H9 (cell line): ENCODE results near the gene FOXB2. TPM values are rescaled to one million over a fixed set of nuclear protein-coding genes. Genes with fewer than 3 reads are reported as not detected.
"Not testable (repeated sequence)": the region's sequence is repeated elsewhere in the genome, so short reads cannot be mapped to it uniquely, and the experiment has no call there.

Experiments
- DNase-seq: peaks from one replicate; pipeline ENCODE4 v3.0.0-alpha.2; 2017
- H2AFZ ChIP-seq: one replicate; pipeline ENCODE4 v1.6.1; 2013; ENCODE audit warnings: mild to moderate bottlenecking, low read length, control low read depth, moderate library complexity
- H2AK5ac ChIP-seq: 2 replicates; pipeline ENCODE4 v1.6.1; 2013; ENCODE audit warnings: low read length, control low read depth, mixed read lengths; ENCODE audit not compliant: insufficient read length
- H2BK120ac ChIP-seq: one replicate; pipeline ENCODE4 v1.6.1; 2013; ENCODE audit warnings: low read depth, mild to moderate bottlenecking, low read length, control low read depth, inconsistent platforms; ENCODE audit not compliant: poor library complexity, severe bottlenecking
- H2BK12ac ChIP-seq: 2 replicates; pipeline ENCODE4 v1.6.1; 2013; ENCODE audit warnings: low read length, control low read depth, mixed read lengths, low read depth; ENCODE audit not compliant: insufficient read length
- H2BK15ac ChIP-seq: 2 replicates; pipeline ENCODE4 v1.6.1; 2013; ENCODE audit warnings: low read depth, low read length, control low read depth
- H2BK20ac ChIP-seq: one replicate; pipeline ENCODE4 v1.6.1; 2013; ENCODE audit warnings: low read depth, mild to moderate bottlenecking, low read length, control low read depth, inconsistent platforms; ENCODE audit not compliant: poor library complexity, severe bottlenecking
- H2BK5ac ChIP-seq: 2 replicates; pipeline ENCODE4 v1.6.1; 2013; ENCODE audit warnings: low read length, control low read depth, mixed read lengths; ENCODE audit not compliant: insufficient read length
- H3K14ac ChIP-seq: 2 replicates; pipeline ENCODE4 v1.6.1; 2013; ENCODE audit warnings: low read length, control low read depth; ENCODE audit not compliant: insufficient read depth
- H3K18ac ChIP-seq: 2 replicates; pipeline ENCODE4 v1.6.1; 2013; ENCODE audit warnings: low read depth, mild to moderate bottlenecking, mixed read lengths, low read length, control low read depth; ENCODE audit not compliant: insufficient read length
- H3K23ac ChIP-seq: 2 replicates; pipeline ENCODE4 v1.6.1; 2013; ENCODE audit warnings: low read length, control low read depth, mixed read lengths, low read depth; ENCODE audit not compliant: insufficient read length
- H3K23me2 ChIP-seq: 2 replicates; pipeline ENCODE4 v1.6.1; 2013; ENCODE audit warnings: low read depth, mild to moderate bottlenecking, mixed read lengths, low read length, control low read depth; ENCODE audit not compliant: insufficient read length, poor library complexity, severe bottlenecking
- H3K27ac ChIP-seq: 2 replicates; pipeline ENCODE4 v1.5.1; 2013; ENCODE audit warnings: low read length, control low read depth, mixed read lengths, low read depth; ENCODE audit not compliant: insufficient read length
- H3K27me3 ChIP-seq: 2 replicates; pipeline ENCODE4 v1.6.1; 2013; ENCODE audit warnings: low read length, control low read depth, inconsistent platforms; ENCODE audit not compliant: insufficient read depth
- H3K4ac ChIP-seq: 2 replicates; pipeline ENCODE4 v1.6.1; 2013; ENCODE audit warnings: low read depth, mild to moderate bottlenecking, control low read depth, inconsistent platforms, low read length, moderate library complexity
- H3K4me1 ChIP-seq: 2 replicates; pipeline ENCODE4 v1.6.1; 2013; ENCODE audit warnings: low read length, control low read depth, inconsistent platforms; ENCODE audit not compliant: insufficient read depth
- H3K4me2 ChIP-seq: 2 replicates; pipeline ENCODE4 v1.6.1; 2013; ENCODE audit warnings: low read length, control low read depth, mixed read lengths; ENCODE audit not compliant: insufficient read length, insufficient read depth
- H3K56ac ChIP-seq: 2 replicates; pipeline ENCODE4 v1.6.1; 2013; ENCODE audit warnings: low read depth, mild to moderate bottlenecking, mixed read lengths, low read length, control low read depth; ENCODE audit not compliant: insufficient read length
- H3K79me1 ChIP-seq: 2 replicates; pipeline ENCODE4 v1.6.1; 2013; ENCODE audit warnings: low read depth, mild to moderate bottlenecking, moderate library complexity, low read length, control low read depth, inconsistent platforms; ENCODE audit not compliant: insufficient read depth, poor library complexity, severe bottlenecking
- H3K79me2 ChIP-seq: 2 replicates; pipeline ENCODE4 v1.6.1; 2013; ENCODE audit warnings: low read length, control low read depth, inconsistent platforms; ENCODE audit not compliant: insufficient read depth
- H3K9ac ChIP-seq: 2 replicates; pipeline ENCODE4 v1.6.1; 2013; ENCODE audit warnings: low read length, control low read depth, mixed read lengths; ENCODE audit not compliant: insufficient read length; ENCODE audit errors: extremely low read depth
- H3K9me3 ChIP-seq: one replicate; pipeline ENCODE4 v1.6.1; 2013; ENCODE audit warnings: low read depth, low read length, inconsistent platforms; ENCODE audit not compliant: control insufficient read depth
- H3T11ph ChIP-seq: one replicate; pipeline ENCODE4 v1.6.1; 2013; ENCODE audit warnings: mild to moderate bottlenecking, low read length, control low read depth, inconsistent platforms
- H4K20me1 ChIP-seq: one replicate; pipeline ENCODE4 v1.6.1; 2013; ENCODE audit not compliant: control insufficient read depth, insufficient read length, insufficient read depth
- H4K5ac ChIP-seq: 2 replicates; pipeline ENCODE4 v1.6.1; 2013; ENCODE audit warnings: low read depth, mild to moderate bottlenecking, mixed read lengths, low read length, control low read depth; ENCODE audit not compliant: insufficient read length
- H4K8ac ChIP-seq: replicated peaks from 2 replicates; pipeline ENCODE4 v1.6.1; 2013; ENCODE audit warnings: low read length, control low read depth, mixed read lengths, low read depth; ENCODE audit not compliant: insufficient read length
- H4K91ac ChIP-seq: 2 replicates; pipeline ENCODE4 v1.6.1; 2013; ENCODE audit warnings: low read depth, mild to moderate bottlenecking, moderate library complexity, mixed read lengths, low read length, control low read depth; ENCODE audit not compliant: insufficient read length
- H3K27ac Mint-ChIP-seq, 3 experiments: 2 replicates in 2 of 3; 3 replicates in 1 of 3; pipeline ENCODE4 v1.8.0; 2020 to 2021; ENCODE audit warnings: mixed read lengths in 3 of 3, mild to moderate bottlenecking in 1 of 3, moderate library complexity in 1 of 3
- H3K27me3 Mint-ChIP-seq: 2 replicates; pipeline ENCODE4 v1.8.0; 2021; ENCODE audit warnings: low read depth, mild to moderate bottlenecking, moderate library complexity, mixed read lengths
- H3K36me3 Mint-ChIP-seq, 3 experiments: 2 replicates in 2 of 3; 3 replicates in 1 of 3; pipeline ENCODE4 v1.8.0; 2020 to 2021; ENCODE audit warnings: low read depth in 3 of 3, mixed read lengths in 3 of 3; ENCODE audit not compliant: insufficient read depth in 1 of 3
- H3K4me1 Mint-ChIP-seq, 2 experiments: 2 replicates each; pipeline ENCODE4 v1.8.0; 2020; ENCODE audit warnings: mixed read lengths in 2 of 2
- H3K4me3 Mint-ChIP-seq, 2 experiments: 2 replicates in 1 of 2; 3 replicates in 1 of 2; pipeline ENCODE4 v1.8.0; 2020 to 2021; ENCODE audit warnings: mild to moderate bottlenecking in 2 of 2, mixed read lengths in 2 of 2, moderate library complexity in 1 of 2
- H3K9me3 Mint-ChIP-seq, 2 experiments: 2 replicates in 1 of 2; 3 replicates in 1 of 2; pipeline ENCODE4 v1.8.0; 2020; ENCODE audit warnings: mild to moderate bottlenecking in 2 of 2, mixed read lengths in 2 of 2, moderate library complexity in 1 of 2
- CTCF ChIP-seq: fragments of 200-600 bp; sonication (generic); conservative IDR thresholded peaks from 3 replicates; pipeline ENCODE4 v1.8.0; 2021; ENCODE audit warnings: antibody characterized with exemption, mild to moderate bottlenecking
- WGBS: extraction: QIAGEN DNeasy Blood & Tissue Kit; methylation state at CpG from one replicate; pipeline ENCODE4 v1.1.7; 2013; ENCODE audit warnings: missing lambda C conversion rate, low lambda C conversion rate, mixed read lengths; ENCODE audit not compliant: insufficient read length; ENCODE audit errors: extremely low coverage; 5-methylcytosine and 5-hydroxymethylcytosine counted together
- total RNA-seq: library from RNA; stranded (reverse); gene quantifications from 2 replicates; pipeline ENCODE4 v1.2.1, GENCODE V29; 2021

FOXB2 gene
- total RNA-seq, 1 experiment from 2014 or later: 7.8 TPM

GRCh38 chr9:76969716-76970115 lies 49.7 kb upstream of the FOXB2 start:
- H2BK20ac ChIP-seq: no peak overlapping the region
- no peak overlapping the region for H3K9ac ChIP-seq
- H3K4me1 ChIP-seq: no peaks in the 10 kb centered on the region
- no peak overlapping the region for H2BK120ac ChIP-seq
- H3T11ph ChIP-seq: no peak overlapping the region
- DNase-seq: no peak
- H3K4me2 ChIP-seq: no peak overlapping the region
- H3K14ac ChIP-seq: no peak overlapping the region
- H2BK15ac ChIP-seq: no peak overlapping the region
- H2AFZ ChIP-seq: no peak overlapping the region
- H3K27ac ChIP-seq: no peak overlapping the region
- Mint-ChIP-seq H3K36me3 (no peaks in the 10 kb centered on the region), H3K4me1 (no peaks in the 10 kb centered on the region), H3K27ac (no peak overlapping the region), H3K27me3 (no peaks in the 10 kb centered on the region), H3K9me3 (no peaks in the 10 kb centered on the region; a peak in 2 of 5 replicates), H3K4me3 (no peak overlapping the region)
- no peak overlapping the region for H2AK5ac ChIP-seq
- no peaks in the 10 kb centered on the region for H3K27me3 ChIP-seq
- no peak overlapping the region for H2BK12ac ChIP-seq
- H4K8ac ChIP-seq: no peak overlapping the region
- no peaks in the 10 kb centered on the region for H3K79me2 ChIP-seq
- WGBS: no CpG with 5 or more reads among the region's 1 CpG
- H3K56ac ChIP-seq: no peak overlapping the region
- H3K9me3 ChIP-seq: no peaks in the 10 kb centered on the region
- H3K4ac ChIP-seq: no peak overlapping the region
- H4K91ac ChIP-seq: no peak overlapping the region
- no peak overlapping the region for H2BK5ac ChIP-seq
- no peak for TF ChIP-seq CTCF
- H4K5ac ChIP-seq: no peak overlapping the region
- H3K23ac ChIP-seq: no peak overlapping the region
- no peaks in the 10 kb centered on the region for H3K79me1 ChIP-seq
- no peak overlapping the region for H3K18ac ChIP-seq
- H4K20me1 ChIP-seq: no peaks in the 10 kb centered on the region
- no peaks in the 10 kb centered on the region for H3K23me2 ChIP-seq

GRCh38 chr9:76978831-76979230 lies 40.6 kb upstream of the FOXB2 start:
- not testable (repeated sequence) for H3K36me3 Mint-ChIP-seq, H3K27me3 Mint-ChIP-seq, H2BK15ac ChIP-seq, H3K9ac ChIP-seq, H3K4me1 Mint-ChIP-seq, H3K23me2 ChIP-seq, H4K20me1 ChIP-seq, H2BK5ac ChIP-seq, H2BK12ac ChIP-seq, H3K4ac ChIP-seq, H3K4me2 ChIP-seq, H3K27ac ChIP-seq, H3K4me3 Mint-ChIP-seq, DNase-seq, H3K18ac ChIP-seq, H2BK120ac ChIP-seq, H3K79me1 ChIP-seq, H3K14ac ChIP-seq, H3T11ph ChIP-seq, H3K79me2 ChIP-seq, H3K4me1 ChIP-seq, H3K9me3 ChIP-seq, H3K56ac ChIP-seq, H2BK20ac ChIP-seq, H2AFZ ChIP-seq, H3K9me3 Mint-ChIP-seq, H4K91ac ChIP-seq, H2AK5ac ChIP-seq, H4K8ac ChIP-seq, H3K27ac Mint-ChIP-seq, H4K5ac ChIP-seq, H3K27me3 ChIP-seq, H3K23ac ChIP-seq
- WGBS: no CpG with 5 or more reads among the region's 9 CpGs
